Ascending aorta (tissue), 2 donors: ENCODE measurements around the gene FHOD3. TPM values are rescaled to one million over a fixed set of nuclear protein-coding genes. Genes with fewer than 3 reads are reported as not detected.

ENCODE experiments used
- DNase-seq, 2 donors: peaks; one replicate each; pipeline ENCODE4 v3.0.0-alpha.2; 2019; ENCODE audit warnings: low spot score in 2 of 2
- H3K27ac ChIP-seq, 2 donors: fragments of 200-600 bp; sonication (generic); one replicate each; pipeline ENCODE4 v1.5.1; 2016 to 2017; ENCODE audit warnings: mild to moderate bottlenecking in 1 of 2
- H3K27me3 ChIP-seq: fragments of 200-600 bp; sonication (generic); one replicate; pipeline ENCODE4 v1.5.1; 2017
- H3K36me3 ChIP-seq, 2 donors: fragments of 200-600 bp; sonication (generic); one replicate each; pipeline ENCODE4 v1.5.1; 2016
- H3K4me1 ChIP-seq, 2 donors: fragments of 200-600 bp; sonication (generic); one replicate each; pipeline ENCODE4 v1.5.1; 2016 to 2017; ENCODE audit warnings: mild to moderate bottlenecking in 1 of 2
- H3K4me3 ChIP-seq, 2 donors: fragments of 200-600 bp; sonication (generic); one replicate each; pipeline ENCODE4 v1.5.1; 2016 to 2017; ENCODE audit warnings: mild to moderate bottlenecking in 1 of 2
- H3K9me3 ChIP-seq, 2 donors: fragments of 200-600 bp; sonication (generic); one replicate each; pipeline ENCODE4 v1.5.1; 2016
- intact Hi-C: fragments of 100-400 bp; cut with DNase I; formaldehyde crosslinking; loops from one replicate; pipeline ENCODE4 v1.15.1; 2023
- total RNA-seq: library from RNA; depleted of rRNA; stranded (reverse); fragments of >200 nt; gene quantifications from one replicate; pipeline ENCODE4 v1.1.0, GENCODE V29; 2016
- TF ChIP-seq, protein P1 (sequence below), 3 experiments: fragments of 200-600 bp in 2 of 3; fragments of 450-650 bp in 1 of 3; sonication (generic) in 2 of 3; IDR thresholded peaks; one replicate each; pipeline ENCODE4 v1.5.1; 2016 to 2019; ENCODE audit warnings: antibody characterized with exemption in 3 of 3, mild to moderate bottlenecking in 1 of 3, moderate library complexity in 1 of 3

FHOD3 gene
- total RNA-seq, 1 donor from 2014 or later: 12.7 TPM

DNA sequence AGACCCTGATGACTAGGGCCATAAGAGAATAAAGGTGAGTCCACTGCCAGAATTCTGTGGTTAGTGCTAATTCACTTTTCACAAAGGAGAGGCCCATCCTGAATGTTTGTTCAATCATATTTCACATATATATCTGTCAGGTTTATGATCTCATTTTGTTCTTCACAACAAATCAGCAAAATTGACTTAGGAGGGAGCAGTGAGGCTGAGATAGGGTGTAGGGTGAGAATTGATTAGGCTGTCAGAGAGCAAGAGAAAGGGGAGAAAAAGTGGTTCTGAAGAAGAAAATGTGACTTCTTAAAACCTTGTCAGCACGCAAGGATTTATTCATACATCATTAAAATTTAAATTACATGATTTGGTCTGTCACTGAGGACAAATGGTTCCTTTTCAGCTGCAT, 117.7 kb downstream of the FHOD3 start:
- Histone ChIP-seq H3K4me3 (no peak overlapping the region), H3K9me3 (no peaks in the 10 kb centered on the region), H3K36me3 (no peaks in the 10 kb centered on the region), H3K4me1 (peaks cover 3 to 30% of the 10 kb centered on the region in 2 donors), H3K27ac (peak overlapping the region; percentile 73 to 76), H3K27me3 (no peaks in the 10 kb centered on the region)
- DNase-seq: no peak
- TF ChIP-seq, protein P1, sequence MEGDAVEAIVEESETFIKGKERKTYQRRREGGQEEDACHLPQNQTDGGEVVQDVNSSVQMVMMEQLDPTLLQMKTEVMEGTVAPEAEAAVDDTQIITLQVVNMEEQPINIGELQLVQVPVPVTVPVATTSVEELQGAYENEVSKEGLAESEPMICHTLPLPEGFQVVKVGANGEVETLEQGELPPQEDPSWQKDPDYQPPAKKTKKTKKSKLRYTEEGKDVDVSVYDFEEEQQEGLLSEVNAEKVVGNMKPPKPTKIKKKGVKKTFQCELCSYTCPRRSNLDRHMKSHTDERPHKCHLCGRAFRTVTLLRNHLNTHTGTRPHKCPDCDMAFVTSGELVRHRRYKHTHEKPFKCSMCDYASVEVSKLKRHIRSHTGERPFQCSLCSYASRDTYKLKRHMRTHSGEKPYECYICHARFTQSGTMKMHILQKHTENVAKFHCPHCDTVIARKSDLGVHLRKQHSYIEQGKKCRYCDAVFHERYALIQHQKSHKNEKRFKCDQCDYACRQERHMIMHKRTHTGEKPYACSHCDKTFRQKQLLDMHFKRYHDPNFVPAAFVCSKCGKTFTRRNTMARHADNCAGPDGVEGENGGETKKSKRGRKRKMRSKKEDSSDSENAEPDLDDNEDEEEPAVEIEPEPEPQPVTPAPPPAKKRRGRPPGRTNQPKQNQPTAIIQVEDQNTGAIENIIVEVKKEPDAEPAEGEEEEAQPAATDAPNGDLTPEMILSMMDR (IDR thresholded peaks at IDR 0.05): no peak
- intact Hi-C loops: loop anchor here (10.0 kb wide), 2 partner anchors 50 to 160 kb away; no protein-coding TSS in a partner anchor

DNA sequence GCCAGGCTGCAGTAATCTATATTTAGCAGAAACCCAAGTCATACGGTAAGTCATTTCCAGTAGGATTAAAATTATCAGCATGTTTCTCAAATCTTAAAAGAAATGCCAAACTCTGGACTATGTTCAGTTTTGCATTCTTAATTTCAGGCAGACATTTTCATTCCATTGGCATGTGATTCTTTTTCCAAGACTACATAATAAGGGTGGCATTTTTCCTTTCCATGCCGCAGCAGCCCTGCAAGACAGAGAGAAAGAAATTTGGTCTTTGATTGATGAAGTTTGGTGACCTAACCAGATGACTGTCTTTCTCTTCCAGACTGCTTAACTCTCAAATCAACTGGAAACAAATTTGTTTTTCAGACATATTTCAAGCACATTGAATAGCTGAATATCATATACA, 118.1 kb downstream of the FHOD3 start:
- Histone ChIP-seq H3K27ac (peak overlapping the region; percentile 73 to 76), H3K27me3 (no peaks in the 10 kb centered on the region), H3K9me3 (no peaks in the 10 kb centered on the region), H3K36me3 (no peaks in the 10 kb centered on the region), H3K4me3 (no peak overlapping the region), H3K4me1 (peaks cover 3 to 33% of the 10 kb centered on the region in 2 donors)
- intact Hi-C loops: loop anchor here (10.0 kb wide), 2 partner anchors 49 to 159 kb away; no protein-coding TSS in a partner anchor
- TF ChIP-seq, protein P1 (IDR thresholded peaks at IDR 0.05): no peak
- DNase-seq: no peak

DNA sequence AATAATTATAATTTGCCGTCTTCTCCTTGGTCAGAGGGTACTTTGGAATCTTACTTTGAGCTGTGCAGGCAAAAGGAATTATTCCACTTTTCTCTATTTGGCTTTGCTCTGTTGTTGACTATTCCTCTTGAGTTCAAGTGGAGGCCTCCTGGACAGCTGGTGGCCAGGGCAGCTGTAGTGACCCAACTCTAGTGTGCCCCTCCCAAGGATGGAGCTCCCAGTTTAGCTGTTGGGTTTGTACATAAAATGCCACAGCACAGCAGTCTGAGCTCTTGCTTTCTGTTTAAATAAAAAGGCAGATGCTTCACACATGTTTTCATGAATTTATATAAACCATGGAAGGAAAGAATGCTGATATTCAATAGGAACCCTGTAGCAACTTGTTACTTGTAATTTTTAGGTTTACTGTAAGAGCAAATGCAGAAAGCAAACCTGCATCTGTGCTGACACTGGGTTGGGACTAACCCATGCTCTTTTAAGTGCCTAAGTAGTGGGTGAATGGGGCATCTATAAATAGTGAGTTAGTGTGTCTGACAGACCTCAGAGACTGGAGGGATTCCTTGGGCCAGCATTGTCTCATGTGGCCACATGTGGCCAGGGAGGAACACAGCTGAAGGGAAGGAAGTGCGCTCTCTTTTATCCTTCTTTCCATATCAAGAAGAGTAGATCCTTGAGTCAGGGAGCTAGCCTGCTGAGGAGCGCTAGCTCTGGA, 121.8 kb downstream of the FHOD3 start:
- Histone ChIP-seq H3K36me3 (no peaks in the 10 kb centered on the region), H3K27me3 (no peaks in the 10 kb centered on the region), H3K9me3 (no peaks in the 10 kb centered on the region), H3K4me3 (no peak overlapping the region), H3K27ac (peak overlapping the region; percentile 73 to 82), H3K4me1 (peaks cover 3 to 50% of the 10 kb centered on the region in 2 donors)
- no peak for DNase-seq
- intact Hi-C loops: loop anchor here (10.0 kb wide), 2 partner anchors 45 to 155 kb away; no protein-coding TSS in a partner anchor
- TF ChIP-seq, protein P1 (IDR thresholded peaks at IDR 0.05): no peak

DNA sequence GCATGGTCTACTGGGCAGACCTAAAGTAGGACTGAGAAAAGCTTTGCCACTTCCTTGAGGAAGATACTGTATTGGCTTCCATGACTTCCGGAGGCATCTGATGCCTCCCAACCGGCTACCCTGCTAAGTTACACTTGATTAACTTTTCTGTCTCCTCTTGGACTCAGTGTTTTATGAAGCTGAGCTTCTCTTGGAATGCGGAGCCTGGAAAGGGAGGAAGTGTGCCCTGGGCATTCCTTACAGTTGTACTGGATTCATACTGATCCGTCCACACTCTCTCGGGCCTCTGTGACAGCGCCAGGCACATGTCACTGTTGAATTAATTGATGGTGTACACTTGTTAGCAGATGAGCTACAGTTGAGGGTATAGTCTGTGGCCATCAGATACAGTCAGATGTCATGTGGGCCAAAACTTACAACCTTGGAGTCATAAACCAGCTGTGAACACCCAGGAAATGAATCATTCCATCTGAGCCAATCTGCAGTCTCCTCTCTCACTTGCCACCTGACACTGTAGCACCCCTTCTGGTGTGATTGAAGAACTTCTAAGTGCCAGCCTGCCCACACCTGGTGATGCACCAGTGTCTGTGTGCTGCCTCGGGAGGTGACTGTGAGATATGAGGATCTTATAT, 122.5 kb downstream of the FHOD3 start:
- Histone ChIP-seq H3K4me1 (peaks cover 3 to 44% of the 10 kb centered on the region in 2 donors), H3K9me3 (no peaks in the 10 kb centered on the region), H3K27ac (peak overlapping the region; percentile 73 to 82), H3K36me3 (no peaks in the 10 kb centered on the region), H3K27me3 (no peaks in the 10 kb centered on the region), H3K4me3 (no peak overlapping the region)
- intact Hi-C loops: loop anchor here (1.0 to 10.0 kb wide), 4 partner anchors 18 to 155 kb away; no protein-coding TSS in a partner anchor
- TF ChIP-seq, protein P1 (IDR thresholded peaks at IDR 0.05): peak in 2 of 3 experiments; percentile 9 to 20
- no peak for DNase-seq

DNA sequence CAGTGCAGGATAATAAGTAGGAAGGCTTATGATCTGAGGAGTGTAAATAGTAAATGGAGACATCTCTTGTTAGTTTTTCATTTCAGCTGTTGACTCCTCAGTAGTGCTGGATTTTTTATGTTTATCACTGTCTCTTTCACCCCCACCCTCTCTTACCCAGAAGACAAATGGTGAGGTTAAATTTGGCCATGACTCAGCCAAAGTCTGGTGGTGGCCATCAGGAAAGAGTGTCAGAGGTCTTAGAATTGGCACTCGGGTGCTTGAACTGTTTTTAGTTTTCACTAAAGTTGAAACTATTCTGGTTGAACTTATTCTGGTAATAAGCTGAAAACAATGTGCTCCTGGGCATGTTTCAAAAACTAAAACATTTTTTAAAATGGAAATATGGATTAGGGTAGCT, 123.3 kb downstream of the FHOD3 start:
- no peaks in the 10 kb centered on the region for H3K27me3 ChIP-seq
- peaks cover 3 to 40% of the 10 kb centered on the region in 2 donors for H3K4me1 ChIP-seq
- H3K4me3 ChIP-seq: no peak overlapping the region
- TF ChIP-seq, protein P1 (IDR thresholded peaks at IDR 0.05): no peak
- no peaks in the 10 kb centered on the region for H3K36me3 ChIP-seq
- DNase-seq: no peak
- peak overlapping the region; percentile 73 to 82 for H3K27ac ChIP-seq
- intact Hi-C loops: loop anchor here (1.0 to 5.0 kb wide), 2 partner anchors 17 to 69 kb away; no protein-coding TSS in a partner anchor
- no peaks in the 10 kb centered on the region for H3K9me3 ChIP-seq
